NB4 (cell line): ENCODE results near the gene COMMD4.

ENCODE experiments used
- POLR2A ChIP-seq: IDR thresholded peaks from 2 replicates; pipeline ENCODE4 v1.6.1; 2011; ENCODE audit warnings: mild to moderate bottlenecking; ENCODE audit not compliant: insufficient read length; ENCODE audit errors: extremely low read depth
- TF ChIP-seq, protein P1 (sequence below): IDR thresholded peaks from one replicate; pipeline ENCODE4 v1.5.1; 2012; ENCODE audit warnings: low read depth, low read length
- TF ChIP-seq, protein P2 (sequence below): IDR thresholded peaks from 2 replicates; pipeline ENCODE4 v1.6.1; 2011; ENCODE audit warnings: low read depth, low read length

DNA sequence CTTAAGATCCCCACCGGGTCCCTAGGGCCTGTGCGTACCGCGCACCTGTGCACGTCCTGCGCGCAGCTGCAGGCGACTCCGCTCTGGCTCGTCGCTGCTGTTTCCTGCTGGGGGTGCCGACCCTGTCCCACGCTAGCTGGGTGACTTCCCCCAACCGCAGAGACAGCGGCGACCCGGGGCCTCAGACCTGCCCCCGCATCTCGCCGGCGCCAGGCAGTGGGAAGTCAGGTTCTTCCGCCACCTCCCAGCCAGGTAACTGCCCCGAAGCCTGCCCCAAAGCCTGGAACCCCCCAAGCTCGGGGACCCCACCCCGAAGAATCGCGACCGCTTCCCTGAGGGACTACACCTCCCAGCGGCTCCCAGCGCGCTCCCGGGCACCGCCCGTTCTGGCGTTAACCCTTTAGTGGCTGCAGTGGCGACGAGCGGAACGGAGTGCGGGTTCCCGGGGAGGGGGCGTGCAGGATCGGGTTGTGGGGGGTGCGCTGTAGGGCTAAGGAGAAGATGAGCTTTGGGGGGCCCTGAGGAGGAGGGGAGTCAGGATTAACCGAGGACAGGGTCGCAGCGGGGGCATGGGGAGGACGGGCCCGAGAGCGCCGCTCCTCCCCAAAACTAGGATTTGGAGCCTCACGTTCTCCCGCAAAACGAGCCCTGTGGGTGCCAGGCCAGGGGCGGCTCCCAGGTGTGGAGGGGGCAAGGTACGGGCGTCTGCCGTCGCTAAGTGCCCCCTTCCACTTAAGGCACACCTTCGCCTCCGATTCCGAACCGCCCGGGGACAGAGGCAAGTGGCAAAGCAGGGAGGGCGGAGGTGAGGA lies 11.6 kb downstream of the COMMD4 start:
- TF ChIP-seq, protein P1, sequence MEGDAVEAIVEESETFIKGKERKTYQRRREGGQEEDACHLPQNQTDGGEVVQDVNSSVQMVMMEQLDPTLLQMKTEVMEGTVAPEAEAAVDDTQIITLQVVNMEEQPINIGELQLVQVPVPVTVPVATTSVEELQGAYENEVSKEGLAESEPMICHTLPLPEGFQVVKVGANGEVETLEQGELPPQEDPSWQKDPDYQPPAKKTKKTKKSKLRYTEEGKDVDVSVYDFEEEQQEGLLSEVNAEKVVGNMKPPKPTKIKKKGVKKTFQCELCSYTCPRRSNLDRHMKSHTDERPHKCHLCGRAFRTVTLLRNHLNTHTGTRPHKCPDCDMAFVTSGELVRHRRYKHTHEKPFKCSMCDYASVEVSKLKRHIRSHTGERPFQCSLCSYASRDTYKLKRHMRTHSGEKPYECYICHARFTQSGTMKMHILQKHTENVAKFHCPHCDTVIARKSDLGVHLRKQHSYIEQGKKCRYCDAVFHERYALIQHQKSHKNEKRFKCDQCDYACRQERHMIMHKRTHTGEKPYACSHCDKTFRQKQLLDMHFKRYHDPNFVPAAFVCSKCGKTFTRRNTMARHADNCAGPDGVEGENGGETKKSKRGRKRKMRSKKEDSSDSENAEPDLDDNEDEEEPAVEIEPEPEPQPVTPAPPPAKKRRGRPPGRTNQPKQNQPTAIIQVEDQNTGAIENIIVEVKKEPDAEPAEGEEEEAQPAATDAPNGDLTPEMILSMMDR, result no peak
- TF ChIP-seq POLR2A, result no peak
- TF ChIP-seq, protein P2, sequence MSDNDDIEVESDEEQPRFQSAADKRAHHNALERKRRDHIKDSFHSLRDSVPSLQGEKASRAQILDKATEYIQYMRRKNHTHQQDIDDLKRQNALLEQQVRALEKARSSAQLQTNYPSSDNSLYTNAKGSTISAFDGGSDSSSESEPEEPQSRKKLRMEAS, result no peak
